GM12892 (cell line): ENCODE results near the gene MS4A6E.

Experiments
- DNase-seq: peaks from one replicate; pipeline ENCODE4 v3.0.0; 2011; ENCODE audit not compliant: insufficient read length
- FAIRE-seq: peaks from 2 replicates; lab custom pipeline; 2011; peaks lifted over from hg19 to GRCh38; lab: Jason Lieb, UNC
- POLR2A ChIP-seq: IDR thresholded peaks from 2 replicates; pipeline ENCODE4 v1.6.1; 2011; ENCODE audit warnings: low read depth, low read length, control low read depth
- POLR2AphosphoS5 ChIP-seq: IDR thresholded peaks from 2 replicates; pipeline ENCODE4 v1.6.1; 2011; ENCODE audit warnings: low read depth, low read length, control low read depth
- TAF1 ChIP-seq: IDR thresholded peaks from 2 replicates; pipeline ENCODE4 v1.6.1; 2011; ENCODE audit warnings: low read depth, mild to moderate bottlenecking, control low read depth, low read length, borderline replicate concordance

MS4A6E gene

DNA sequence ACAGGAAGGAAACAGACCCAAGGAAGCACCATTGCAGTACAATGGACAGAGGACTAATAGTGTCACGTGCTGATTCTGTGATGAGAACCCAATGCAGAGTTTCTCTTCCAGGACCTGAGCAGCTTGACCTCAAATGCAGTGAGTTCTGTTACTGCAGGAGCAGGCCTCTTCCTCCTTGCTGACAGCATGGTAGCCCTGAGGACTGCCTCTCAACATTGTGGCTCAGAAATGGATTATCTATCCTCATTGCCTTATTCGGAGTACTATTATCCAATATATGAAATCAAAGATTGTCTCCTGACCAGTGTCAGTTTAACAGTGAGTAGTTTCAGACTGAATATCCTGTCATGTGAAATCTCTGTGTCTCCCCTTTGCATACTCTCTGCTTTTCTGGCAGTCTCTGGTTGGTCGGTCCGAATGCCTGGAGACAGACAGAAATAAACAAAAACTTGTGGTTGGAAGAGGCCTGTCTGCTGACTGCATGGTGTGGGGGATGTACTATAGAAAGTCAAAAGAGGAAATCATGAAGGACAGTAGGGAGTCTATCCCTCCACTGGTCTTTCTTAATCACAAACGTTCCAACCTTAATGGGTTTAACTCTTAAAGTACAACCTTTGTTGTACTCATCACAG lies 62.3 kb downstream of the MS4A6E start:
- TF ChIP-seq POLR2A (no peak), TAF1 (no peak), POLR2AphosphoS5 (no peak)
- FAIRE-seq (peak; percentile 95), DNase-seq (no peak)

DNA sequence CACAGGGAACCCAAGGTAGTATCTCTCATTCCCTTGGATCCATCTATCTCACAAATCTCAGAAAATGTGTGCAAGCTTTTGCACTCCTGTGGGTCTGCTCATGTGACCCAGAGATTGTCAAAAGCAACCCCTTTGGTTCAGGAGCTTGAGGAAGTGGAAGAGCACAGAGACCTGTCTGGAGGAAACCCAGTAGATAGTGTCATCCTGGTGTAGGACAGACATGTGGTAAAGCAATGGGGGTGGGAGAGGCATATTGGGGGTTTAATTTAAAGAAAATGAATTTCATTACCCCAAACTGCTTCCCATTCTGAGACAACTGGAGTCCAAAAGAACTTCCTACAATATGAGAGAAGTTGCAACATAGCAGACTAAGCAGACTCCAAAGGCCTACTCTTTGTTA lies 63.4 kb downstream of the MS4A6E start:
- peak; percentile 48 for FAIRE-seq
- no peak for TF ChIP-seq TAF1
- TF ChIP-seq POLR2AphosphoS5 = no peak
- TF ChIP-seq POLR2A = no peak
- no peak for DNase-seq
